Stomach (tissue), 9 donors: ENCODE results near the gene CAMK2G. TPM values are rescaled to one million over a fixed set of nuclear protein-coding genes. Genes with fewer than 3 reads are reported as not detected.

Experiments used
- DNase-seq, 2 donors: peaks; one replicate each; pipeline versions ENCODE4 v3.0.0 to v3.0.0-alpha.2; 2013 to 2019
- H3K27ac ChIP-seq, 5 donors: fragments of 200-600 bp in 4 of 5; sonication (generic) in 4 of 5; one replicate each; pipeline ENCODE4 v1.5.1; 2013 to 2019; ENCODE audit warnings: mild to moderate bottlenecking in 1 of 5, moderate library complexity in 1 of 5
- H3K27me3 ChIP-seq, 3 donors: fragments of 200-600 bp; sonication (generic); one replicate each; pipeline ENCODE4 v1.5.1; 2017 to 2019; ENCODE audit warnings: mixed run types in 1 of 3
- H3K36me3 ChIP-seq, 4 donors: fragments of 200-600 bp; sonication (generic); 1 replicate in 3 of 4; 2 replicates in 1 of 4; pipeline ENCODE4 v1.5.1; 2016 to 2019
- H3K4me1 ChIP-seq, 4 donors: fragments of 200-600 bp; sonication (generic); one replicate each; pipeline ENCODE4 v1.5.1; 2016 to 2019
- H3K4me3 ChIP-seq, 4 donors: fragments of 200-600 bp; sonication (generic) in 3 of 4; one replicate each; pipeline ENCODE4 v1.5.1; 2016 to 2019; ENCODE audit warnings: mild to moderate bottlenecking in 1 of 4
- H3K9me3 ChIP-seq, 4 donors: fragments of 200-600 bp; sonication (generic); one replicate each; pipeline ENCODE4 v1.5.1; 2016 to 2019
- EP300 ChIP-seq: sonication (generic); formaldehyde crosslinking; IDR thresholded peaks from one replicate; pipeline ENCODE4 v1.6.1; 2017; ENCODE audit warnings: antibody characterized with exemption
- POLR2A ChIP-seq, 4 donors: fragments of 450-650 bp; IDR thresholded peaks; one replicate each; pipeline ENCODE4 v1.6.1; 2016; ENCODE audit warnings: antibody characterized with exemption in 4 of 4, control low read depth in 2 of 4, mild to moderate bottlenecking in 1 of 4, moderate library complexity in 1 of 4
- POLR2AphosphoS5 ChIP-seq, 3 donors: sonication (generic); formaldehyde crosslinking; IDR thresholded peaks; one replicate each; pipeline ENCODE4 v1.6.1; 2016; ENCODE audit warnings: antibody characterized with exemption in 3 of 3
- WGBS, 5 donors: extraction: QIAGEN DNeasy Blood & Tissue Kit in 3 of 5; methylation state at CpG; one replicate each; pipeline versions ENCODE4 v1.1.5 to v1.1.7; 2013 to 2018; 5-methylcytosine and 5-hydroxymethylcytosine counted together
- intact Hi-C: fragments of 100-400 bp; cut with DNase I; formaldehyde crosslinking; loops from one replicate; pipeline ENCODE4 v1.15.1; 2023; ENCODE audit warnings: low total_unique reads
- polyA plus RNA-seq, 3 donors: library from polyadenylated mRNA; stranded (reverse); fragments of 200-250 nt; gene quantifications; one replicate each; pipeline ENCODE4 v1.2.3, GENCODE V29; 2013
- total RNA-seq, 5 donors: library from RNA; depleted of rRNA; stranded (reverse); fragments of >200 nt; gene quantifications; one replicate each; pipeline versions ENCODE4 v1.1.0 to v1.2.3, GENCODE V29; 2014 to 2016
- TF ChIP-seq, protein P1 (sequence below), 7 experiments: fragments of 450-650 bp in 4 of 7; fragments of 200-600 bp in 3 of 7; sonication (generic) in 3 of 7; IDR thresholded peaks; one replicate each; pipeline ENCODE4 v1.5.1; 2016 to 2019; ENCODE audit warnings: antibody characterized with exemption in 7 of 7, control low read depth in 2 of 7, mild to moderate bottlenecking in 1 of 7
- donor health status: healthy with polysubstance abuse.
- donor health status: Bipolar disorder and iron deficiency.
- donor health status: healthy.

The CAMK2G gene
- total and polyA plus RNA-seq, 8 donors = 7.5 to 93.3 (median 29.6) TPM

DNA sequence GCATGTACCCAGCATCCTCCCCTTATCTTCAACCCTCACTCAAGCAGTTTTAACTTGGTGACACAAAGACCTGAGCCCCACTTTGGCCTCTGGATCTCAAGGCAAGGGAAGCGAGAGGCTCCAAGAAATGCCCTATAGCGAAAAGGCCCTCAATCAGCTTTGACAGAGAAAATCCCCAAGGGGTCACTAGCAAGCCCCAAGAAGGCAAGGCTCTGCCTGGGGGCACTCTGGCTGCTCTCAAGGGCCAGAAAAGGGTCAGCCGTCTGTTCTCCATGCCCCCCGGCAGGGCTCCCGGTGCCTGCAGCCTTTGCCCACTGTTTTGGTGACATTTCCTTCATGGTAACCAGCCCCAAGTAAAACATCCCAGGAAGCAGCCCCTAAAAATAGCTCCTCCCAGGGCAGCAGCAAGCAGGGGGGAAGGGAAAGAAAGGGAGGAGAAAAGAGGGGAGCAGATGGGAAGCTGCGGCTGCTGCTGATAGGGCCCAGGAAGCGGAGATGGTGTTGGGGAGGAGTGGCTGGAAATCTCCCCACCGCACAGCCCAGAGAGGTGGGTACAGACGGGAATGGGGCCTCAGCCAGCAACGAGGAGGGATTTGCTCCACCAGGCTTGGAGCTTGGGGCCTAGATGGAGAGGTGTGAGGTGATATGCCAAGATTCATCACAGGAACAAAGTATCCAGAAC lies 7.1 kb downstream of the CAMK2G start:
- WGBS, 5 donors = 59 to 83% (median 72%) methylated on average over 9 to 10 of the region's 10 CpGs
- H3K27me3 ChIP-seq = no peaks in the 10 kb centered on the region
- intact Hi-C loops = no loop called here
- H3K4me3 ChIP-seq = no peak overlapping the region
- H3K4me1 ChIP-seq = peaks cover 47 to 100% (median 72%) of the 10 kb centered on the region in 4 donors
- TF ChIP-seq POLR2A (IDR thresholded peaks at IDR 0.05) (no peak), EP300 (no peak)
- TF ChIP-seq, protein P1, sequence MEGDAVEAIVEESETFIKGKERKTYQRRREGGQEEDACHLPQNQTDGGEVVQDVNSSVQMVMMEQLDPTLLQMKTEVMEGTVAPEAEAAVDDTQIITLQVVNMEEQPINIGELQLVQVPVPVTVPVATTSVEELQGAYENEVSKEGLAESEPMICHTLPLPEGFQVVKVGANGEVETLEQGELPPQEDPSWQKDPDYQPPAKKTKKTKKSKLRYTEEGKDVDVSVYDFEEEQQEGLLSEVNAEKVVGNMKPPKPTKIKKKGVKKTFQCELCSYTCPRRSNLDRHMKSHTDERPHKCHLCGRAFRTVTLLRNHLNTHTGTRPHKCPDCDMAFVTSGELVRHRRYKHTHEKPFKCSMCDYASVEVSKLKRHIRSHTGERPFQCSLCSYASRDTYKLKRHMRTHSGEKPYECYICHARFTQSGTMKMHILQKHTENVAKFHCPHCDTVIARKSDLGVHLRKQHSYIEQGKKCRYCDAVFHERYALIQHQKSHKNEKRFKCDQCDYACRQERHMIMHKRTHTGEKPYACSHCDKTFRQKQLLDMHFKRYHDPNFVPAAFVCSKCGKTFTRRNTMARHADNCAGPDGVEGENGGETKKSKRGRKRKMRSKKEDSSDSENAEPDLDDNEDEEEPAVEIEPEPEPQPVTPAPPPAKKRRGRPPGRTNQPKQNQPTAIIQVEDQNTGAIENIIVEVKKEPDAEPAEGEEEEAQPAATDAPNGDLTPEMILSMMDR (IDR thresholded peaks at IDR 0.05) = no peak
- H3K27ac ChIP-seq = peak overlapping the region in 4 of 5 donors; percentile 40 to 77 (median 68)
- no peaks in the 10 kb centered on the region for H3K9me3 ChIP-seq
- DNase-seq = peak in 1 of 2 donors; percentile 49
- peaks cover 14 to 77% (median 58%) of the 10 kb centered on the region in 4 donors for H3K36me3 ChIP-seq

DNA sequence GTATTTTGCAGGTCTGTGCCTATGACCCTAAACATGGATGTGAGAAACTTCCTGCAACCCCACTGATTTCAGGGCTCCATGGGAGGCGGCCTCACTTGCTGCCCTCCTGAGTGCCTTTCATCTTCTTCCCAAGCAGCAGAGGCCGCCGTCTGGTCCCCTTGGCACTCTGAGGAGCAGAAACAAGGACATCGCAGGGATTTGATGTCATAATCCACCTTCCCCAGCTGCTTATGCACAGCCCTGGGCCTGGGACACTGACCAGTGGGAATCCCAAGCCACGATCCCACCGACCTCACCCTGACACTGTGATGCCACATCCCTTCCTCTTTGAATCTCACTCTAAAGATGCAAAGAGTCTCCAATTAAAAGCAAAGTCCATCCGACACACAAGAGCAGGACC lies 7.7 kb downstream of the CAMK2G start:
- Histone ChIP-seq H3K4me3 (no peak overlapping the region), H3K27ac (peak overlapping the region in 4 of 5 donors; percentile 40 to 77 (median 68)), H3K9me3 (no peaks in the 10 kb centered on the region), H3K36me3 (peaks cover 14 to 77% (median 58%) of the 10 kb centered on the region in 4 donors), H3K27me3 (no peaks in the 10 kb centered on the region), H3K4me1 (peaks cover 41 to 100% (median 69%) of the 10 kb centered on the region in 4 donors)
- WGBS, 5 donors = 75 to 92% (median 87%) methylated on average over 7 of the region's 7 CpGs
- no peak for TF ChIP-seq EP300
- TF ChIP-seq, protein P1 (IDR thresholded peaks at IDR 0.05) = no peak
- TF ChIP-seq POLR2AphosphoS5 (IDR thresholded peaks at IDR 0.05) = no peak
- no peak for TF ChIP-seq POLR2A (IDR thresholded peaks at IDR 0.05)
- no peak for DNase-seq
- intact Hi-C loops = no loop called here

DNA sequence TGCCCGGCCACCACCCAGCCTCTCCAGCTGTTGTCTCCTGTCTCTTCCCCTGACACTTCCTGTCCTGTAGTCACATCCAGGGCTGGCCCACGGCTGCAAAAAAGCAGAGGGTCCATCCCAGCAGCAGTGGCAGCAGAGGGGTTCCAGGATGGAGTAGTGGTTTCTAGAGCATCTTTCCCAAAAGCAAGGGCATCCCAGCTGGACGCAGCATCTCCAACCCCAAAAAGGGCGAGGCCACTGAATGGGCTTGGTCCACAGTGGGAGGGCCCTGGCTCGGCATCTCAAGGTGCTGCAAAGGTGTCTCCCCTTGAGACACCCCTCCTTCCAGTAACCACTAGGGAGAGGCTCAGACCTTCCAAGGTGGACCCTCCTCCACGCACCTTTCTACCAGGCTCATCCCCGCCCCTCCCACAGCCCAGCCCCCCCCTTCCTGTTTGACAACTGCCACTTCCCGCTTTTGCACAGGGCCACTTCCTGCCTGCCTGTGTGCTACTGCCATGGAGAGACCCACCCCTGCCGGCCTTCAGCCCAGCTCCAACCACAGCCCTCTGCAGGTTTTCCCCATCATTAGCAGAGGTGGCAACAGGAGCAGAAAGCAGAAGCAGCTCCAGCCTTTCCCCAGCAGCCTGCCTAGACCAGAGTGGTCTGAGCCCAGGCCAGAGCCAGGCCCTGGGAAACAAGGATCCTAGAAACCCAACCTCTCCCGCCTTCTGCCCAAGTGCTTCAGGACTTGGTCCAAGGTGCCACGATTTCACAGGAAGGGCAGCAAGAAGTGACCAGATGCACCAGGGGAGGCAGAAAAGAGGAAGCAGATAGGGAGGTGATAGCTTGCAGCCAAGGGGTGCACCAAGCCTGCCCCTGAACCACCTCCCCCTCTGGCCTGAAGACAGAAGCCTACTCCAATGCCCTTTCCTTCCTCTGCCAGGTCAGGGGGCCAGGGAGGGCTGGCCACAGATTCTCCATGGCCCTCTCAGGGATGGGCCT lies 8.6 kb downstream of the CAMK2G start:
- DNase-seq = peak in 1 of 2 donors; percentile 67
- Histone ChIP-seq H3K4me3 (peak overlapping the region in 2 of 4 donors; percentile 13 to 25), H3K4me1 (peaks cover 32 to 95% (median 65%) of the 10 kb centered on the region in 4 donors), H3K27me3 (no peaks in the 10 kb centered on the region), H3K9me3 (no peaks in the 10 kb centered on the region), H3K36me3 (peaks cover 13 to 74% (median 59%) of the 10 kb centered on the region in 4 donors), H3K27ac (peak overlapping the region; percentile 3 to 77 (median 72))
- intact Hi-C loops = no loop called here
- TF ChIP-seq, protein P1 (IDR thresholded peaks at IDR 0.05) = no peak
- TF ChIP-seq POLR2A (IDR thresholded peaks at IDR 0.05) = no peak
- TF ChIP-seq EP300 = no peak
- no peak for TF ChIP-seq POLR2AphosphoS5 (IDR thresholded peaks at IDR 0.05)
- 47 to 70% (median 63%) methylated on average over 8 to 11 of the region's 11 CpGs for WGBS, 5 donors

DNA sequence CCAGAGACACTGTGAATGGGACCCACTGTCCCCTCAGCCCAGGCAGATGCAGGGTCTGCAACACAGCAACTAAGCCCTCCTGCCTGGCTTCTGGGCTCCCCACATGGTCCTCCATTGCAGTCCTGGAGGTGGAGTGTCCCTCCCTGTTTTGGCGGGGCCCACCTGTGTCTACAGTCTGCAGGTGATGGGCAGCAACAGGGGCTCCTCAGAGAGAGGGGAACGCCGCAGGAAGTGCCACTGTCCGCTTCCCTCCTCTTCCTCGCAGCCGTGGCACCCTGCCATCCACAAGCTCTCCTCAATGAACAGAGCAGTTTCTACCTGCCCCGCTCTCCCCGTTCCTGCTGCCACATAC lies 9.3 kb downstream of the CAMK2G start:
- Histone ChIP-seq H3K9me3 (no peaks in the 10 kb centered on the region), H3K27me3 (no peaks in the 10 kb centered on the region), H3K4me1 (peaks cover 30 to 92% (median 65%) of the 10 kb centered on the region in 4 donors), H3K4me3 (peak overlapping the region in 2 of 4 donors; percentile 13 to 25), H3K36me3 (peaks cover 12 to 74% (median 59%) of the 10 kb centered on the region in 4 donors), H3K27ac (peak overlapping the region; percentile 0 to 77 (median 72))
- TF ChIP-seq, protein P1 (IDR thresholded peaks at IDR 0.05) = no peak
- TF ChIP-seq POLR2A (IDR thresholded peaks at IDR 0.05) (no peak), EP300 (no peak), POLR2AphosphoS5 (IDR thresholded peaks at IDR 0.05) (no peak)
- intact Hi-C loops = no loop called here
- 73 to 89% (median 83%) methylated on average over 5 to 8 of the region's 8 CpGs for WGBS, 5 donors
- no peak for DNase-seq
